ENCODE measurements around the gene TAS2R7.
"Not testable (repeated sequence)": the region's sequence is repeated elsewhere in the genome, so short reads cannot be mapped to it uniquely, and the experiment has no call there.

The TAS2R7 gene

GRCh38 chr12:10802587-10802986 is at the start of gene TAS2R7:
TAS2R7 (minus strand) TSS chr12:10802627; CDS start chr12:10802570, 57 bp downstream.
- in situ Hi-C loops (cut with MboI; ENCODE audit: low sequenced_read_pairs): no loop called here

- in situ Hi-C loops (cut with MboI; ENCODE audit: low sequenced_read_pairs): no loop called here
Measured at GRCh38 chr12:10851243-10851858, 48.9 kb upstream of the TAS2R7 start.

GRCh38 chr12:10849425-10849878 is 47.0 kb upstream of the TAS2R7 start, which contains the start of gene PRR4:
PRR4 (minus strand) TSS chr12:10849475; CDS start chr12:10849437, 38 bp downstream.
- in situ Hi-C loops (cut with MboI; ENCODE audit: low sequenced_read_pairs): no loop called here

- in situ Hi-C loops (cut with MboI; ENCODE audit: low sequenced_read_pairs): no loop called here
Measured at GRCh38 chr12:10847744-10848143, 45.3 kb upstream of the TAS2R7 start.

- in situ Hi-C loops (cut with MboI; ENCODE audit: low sequenced_read_pairs): no loop called here
Measured at GRCh38 chr12:10842862-10843261, 40.4 kb upstream of the TAS2R7 start.

- in situ Hi-C loops (cut with MboI; ENCODE audit: low sequenced_read_pairs): no loop called here
Measured at GRCh38 chr12:10838461-10838860, 36.0 kb upstream of the TAS2R7 start.

- in situ Hi-C loops (cut with MboI; ENCODE audit: low sequenced_read_pairs): no loop called here
Measured at GRCh38 chr12:10829994-10830393, 27.6 kb upstream of the TAS2R7 start.

- in situ Hi-C loops (cut with MboI; ENCODE audit: low sequenced_read_pairs): no loop called here
Measured at GRCh38 chr12:10826258-10826657, 23.8 kb upstream of the TAS2R7 start, which contains the start of gene TAS2R10. TAS2R10 (minus strand) TSS chr12:10826358; CDS start chr12:10826269, 89 bp downstream.

GRCh38 chr12:10824957-10825356 is 22.5 kb upstream of the TAS2R7 start:
- in situ Hi-C loops (cut with MboI; ENCODE audit: low sequenced_read_pairs): no loop called here

GRCh38 chr12:10811883-10812536 is 9.6 kb upstream of the TAS2R7 start:
- in situ Hi-C loops (cut with MboI; ENCODE audit: low sequenced_read_pairs): no loop called here

GRCh38 chr12:10810068-10810467 is 7.6 kb upstream of the TAS2R7 start, which contains the start of gene TAS2R9:
TAS2R9 (minus strand) TSS chr12:10810168; CDS start chr12:10810075, 93 bp downstream.
- in situ Hi-C loops (cut with MboI; ENCODE audit: low sequenced_read_pairs): no loop called here

GRCh38 chr12:10807186-10807585 is 4.8 kb upstream of the TAS2R7 start, which contains the start of gene TAS2R8:
TAS2R8 (minus strand) TSS chr12:10807286; CDS start chr12:10806980, 306 bp downstream.
- in situ Hi-C loops (cut with MboI; ENCODE audit: low sequenced_read_pairs): no loop called here

GRCh38 chr12:10801741-10802140 is 686 bp downstream of the TAS2R7 start:
- in situ Hi-C loops (cut with MboI; ENCODE audit: low sequenced_read_pairs): no loop called here

- in situ Hi-C loops (cut with MboI; ENCODE audit: low sequenced_read_pairs): no loop called here
Measured at GRCh38 chr12:10794222-10794621, 8.2 kb downstream of the TAS2R7 start.

- in situ Hi-C loops (cut with MboI; ENCODE audit: low sequenced_read_pairs): not testable (repeated sequence)
Measured at GRCh38 chr12:10791769-10792168, 10.7 kb downstream of the TAS2R7 start.

GRCh38 chr12:10783252-10783651 is 19.2 kb downstream of the TAS2R7 start:
- in situ Hi-C loops (cut with MboI; ENCODE audit: low sequenced_read_pairs): no loop called here

- in situ Hi-C loops (cut with MboI; ENCODE audit: low sequenced_read_pairs): no loop called here
Measured at GRCh38 chr12:10779103-10779502, 23.3 kb downstream of the TAS2R7 start.

- in situ Hi-C loops (cut with MboI; ENCODE audit: low sequenced_read_pairs): no loop called here
Measured at GRCh38 chr12:10771132-10771733, 31.2 kb downstream of the TAS2R7 start.

- in situ Hi-C loops (cut with MboI; ENCODE audit: low sequenced_read_pairs): no loop called here
Measured at GRCh38 chr12:10759657-10760056, 42.8 kb downstream of the TAS2R7 start.

- in situ Hi-C loops (cut with MboI; ENCODE audit: low sequenced_read_pairs): no loop called here
Measured at GRCh38 chr12:10756194-10756593, 46.2 kb downstream of the TAS2R7 start.

- in situ Hi-C loops (cut with MboI; ENCODE audit: low sequenced_read_pairs): no loop called here
Measured at GRCh38 chr12:10753059-10753458, 49.4 kb downstream of the TAS2R7 start.
